ENCODE results near the gene VPS37D.

- no peak for TF ChIP-seq CTCF (IDR thresholded peaks at IDR 0.05)
- no peak for TF ChIP-seq POLR2A (IDR thresholded peaks at IDR 0.05)
Measured at GRCh38 chr7:73700069-73700423, 32.4 kb downstream of the VPS37D start.
